HG03558 (cell line): ENCODE data around the gene MED27.
"Not testable (repeated sequence)": the region's sequence is repeated elsewhere in the genome, so short reads cannot be mapped to it uniquely, and the experiment has no call there.

Experiments used
- ATAC-seq: cut with Tn5 transposase; IDR thresholded peaks from one replicate; pipeline ENCODE4 v1.9.1; 2021; ENCODE audit warnings: moderate number of reproducible peaks; ENCODE audit not compliant: unreplicated experiment; ENCODE audit errors: extremely low read depth

The MED27 gene

DNA sequence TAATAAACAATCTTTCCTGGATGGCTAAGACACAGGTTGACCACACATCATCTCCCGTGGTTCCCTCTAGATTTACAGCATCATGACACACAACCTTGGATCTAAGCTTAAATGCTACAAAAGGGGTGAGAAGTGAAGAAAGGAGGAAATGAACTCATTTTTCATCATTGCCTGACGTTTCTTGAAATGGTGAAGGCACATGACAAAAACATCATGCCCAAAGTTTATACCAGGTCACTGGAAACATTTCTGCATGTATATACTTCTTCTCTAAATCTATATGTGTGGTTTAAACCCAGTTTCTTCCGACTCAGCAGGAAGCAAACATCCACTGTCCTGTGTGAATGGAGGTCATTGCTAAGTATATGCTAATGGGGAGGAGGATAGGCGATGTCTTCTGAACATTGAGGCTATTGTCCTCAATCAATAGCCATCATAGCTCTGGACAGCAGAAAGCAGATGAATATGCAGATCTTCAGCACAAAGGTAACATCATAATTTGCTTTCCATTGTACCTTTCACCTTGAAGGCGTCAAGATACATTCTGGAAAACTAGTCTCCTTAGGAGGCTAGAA is 137.4 kb downstream of the MED27 start:
- no peak for ATAC-seq

DNA sequence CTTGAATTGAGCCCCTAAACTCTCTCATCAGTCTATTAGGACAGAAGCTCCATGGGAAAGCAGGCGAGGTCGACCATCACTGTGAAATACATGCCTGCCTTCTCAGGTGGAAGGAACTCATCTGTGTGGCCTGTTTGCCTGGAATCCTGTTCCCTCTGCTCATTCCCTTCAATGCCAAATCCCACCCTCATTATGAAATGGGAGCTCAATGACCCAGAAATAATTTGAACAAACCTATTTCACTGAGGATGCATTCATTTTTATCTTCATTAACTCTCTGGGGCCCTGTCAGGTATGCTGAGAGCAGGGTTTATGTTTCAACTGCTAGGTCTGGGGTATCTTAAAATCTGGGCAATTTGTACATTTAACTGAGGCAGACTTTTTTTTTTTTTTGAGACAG is 142.2 kb downstream of the MED27 start:
- ATAC-seq = no peak

DNA sequence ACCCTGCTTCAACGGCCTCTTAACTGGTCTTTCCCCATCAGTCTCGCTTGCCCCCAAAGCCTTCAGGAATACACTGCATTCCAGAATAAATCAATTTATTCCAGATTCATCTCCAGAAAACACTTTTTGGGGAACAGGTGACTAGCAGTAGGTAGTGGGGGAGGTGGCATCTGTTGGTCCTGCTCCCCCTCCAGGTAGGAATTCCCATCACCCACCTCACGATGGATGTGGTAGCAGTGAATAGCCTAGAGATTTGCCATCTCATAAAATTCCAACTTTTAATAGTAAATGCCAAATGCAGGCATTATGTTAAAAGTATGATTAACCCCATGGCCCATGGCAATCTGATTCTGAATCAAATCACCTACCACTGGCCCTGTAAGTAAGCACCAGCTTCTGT is 142.7 kb downstream of the MED27 start:
- ATAC-seq = no peak

DNA sequence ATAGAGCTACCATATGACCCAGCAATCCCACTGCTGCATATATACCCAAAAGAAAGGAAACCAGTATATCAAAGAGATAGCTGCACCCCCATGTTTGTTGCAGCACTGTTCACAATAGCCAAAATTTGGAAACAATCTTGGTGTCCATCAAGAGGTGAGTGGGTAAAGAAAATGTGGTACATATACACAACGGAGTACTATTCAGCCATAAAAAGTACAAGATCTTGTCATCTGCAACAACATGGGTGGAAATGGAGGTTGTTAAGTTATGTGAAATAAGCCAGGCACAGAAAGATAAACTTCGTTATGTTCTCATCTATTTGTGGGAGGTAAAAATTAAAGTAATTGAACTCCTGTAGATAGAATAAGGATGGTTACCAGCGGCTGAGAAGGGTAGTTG is 145.0 kb downstream of the MED27 start:
- ATAC-seq = no peak

DNA sequence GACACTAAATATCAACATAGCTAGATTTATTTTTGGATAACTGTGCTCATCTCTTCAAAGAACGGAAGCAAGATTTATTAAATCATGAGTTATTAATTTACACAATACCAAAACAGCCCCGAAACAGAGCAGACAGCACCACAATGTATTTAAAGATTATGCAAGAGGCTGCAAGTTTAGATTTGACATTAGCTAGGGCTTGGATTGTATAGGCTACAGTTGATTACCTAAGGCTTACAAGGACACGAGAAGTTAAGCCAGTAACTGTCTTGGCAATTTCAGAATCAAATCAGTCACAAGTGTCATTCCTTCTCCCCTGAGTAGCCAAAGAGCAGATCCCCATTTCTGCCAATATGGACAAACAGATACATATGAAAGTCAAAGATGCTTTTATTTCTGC is 152.6 kb downstream of the MED27 start:
- ATAC-seq = no peak

DNA sequence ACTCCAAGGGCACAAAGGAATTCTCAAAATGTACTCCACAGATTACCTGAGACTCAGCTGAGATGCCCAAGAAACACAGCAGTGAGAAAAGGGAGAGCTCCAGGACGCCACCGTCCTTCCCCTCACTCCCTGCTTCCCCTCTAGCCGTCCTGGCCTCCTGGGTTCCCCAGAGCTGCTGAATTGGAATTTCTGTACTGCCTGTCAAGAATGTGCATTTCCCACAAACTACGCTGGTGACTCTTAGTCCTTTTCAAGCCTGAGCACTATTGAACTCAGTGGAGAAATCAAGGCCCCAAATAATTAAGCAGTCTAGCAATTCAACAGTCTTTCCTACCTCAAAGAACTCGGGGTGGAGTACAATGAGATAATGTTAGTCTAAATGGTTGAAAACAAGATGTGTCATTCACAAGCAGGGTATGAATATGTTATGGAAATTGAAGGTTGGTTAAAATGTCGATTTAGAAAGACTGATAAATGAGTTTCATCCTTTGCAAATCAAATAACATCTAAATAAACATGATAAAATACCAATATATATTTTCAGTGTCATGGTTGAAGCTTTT is 153.2 kb downstream of the MED27 start:
- ATAC-seq = no peak

DNA sequence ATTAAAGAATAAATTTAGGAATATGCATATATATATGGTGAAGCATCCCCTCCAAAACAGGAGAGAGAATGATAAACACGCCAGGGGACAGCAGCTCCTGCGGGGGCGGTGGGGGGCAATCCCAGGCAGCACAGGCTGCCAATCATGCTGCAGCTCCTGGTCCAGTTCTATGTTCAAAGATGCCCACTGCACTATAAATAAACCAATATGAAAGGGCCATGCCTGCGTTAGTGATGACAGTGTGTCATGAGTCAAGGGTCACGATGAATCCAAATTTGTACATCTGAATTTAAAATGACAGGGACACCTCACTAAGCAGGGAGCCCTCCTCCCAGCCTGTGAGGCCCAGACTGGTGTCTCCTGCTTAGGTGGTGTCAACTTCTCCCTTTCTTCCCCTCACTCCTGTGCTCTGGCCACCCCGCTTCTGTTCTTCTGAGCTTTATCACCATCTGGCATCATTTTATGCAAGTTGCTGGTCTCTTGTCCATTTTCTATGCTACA is 153.9 kb downstream of the MED27 start:
- ATAC-seq = no peak

DNA sequence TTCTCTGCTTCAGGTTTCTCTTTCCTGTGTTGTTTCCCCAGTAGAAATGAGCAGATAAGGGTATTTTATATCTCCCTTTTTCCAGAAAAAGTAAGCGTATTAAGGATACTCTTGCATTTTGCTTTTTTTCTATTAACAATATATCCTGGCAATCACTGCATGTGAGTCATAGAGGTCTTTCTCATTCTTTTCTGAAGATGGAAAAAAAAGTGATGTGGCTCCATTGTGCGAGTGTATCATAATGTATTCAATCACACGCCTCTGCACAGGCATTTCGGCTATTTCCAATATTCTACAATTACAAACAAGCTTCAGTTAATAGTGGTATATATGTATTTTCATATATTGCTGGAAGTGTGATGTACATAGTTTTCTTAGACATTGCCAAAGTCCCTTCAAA is 155.9 kb downstream of the MED27 start:
- ATAC-seq = no peak

DNA sequence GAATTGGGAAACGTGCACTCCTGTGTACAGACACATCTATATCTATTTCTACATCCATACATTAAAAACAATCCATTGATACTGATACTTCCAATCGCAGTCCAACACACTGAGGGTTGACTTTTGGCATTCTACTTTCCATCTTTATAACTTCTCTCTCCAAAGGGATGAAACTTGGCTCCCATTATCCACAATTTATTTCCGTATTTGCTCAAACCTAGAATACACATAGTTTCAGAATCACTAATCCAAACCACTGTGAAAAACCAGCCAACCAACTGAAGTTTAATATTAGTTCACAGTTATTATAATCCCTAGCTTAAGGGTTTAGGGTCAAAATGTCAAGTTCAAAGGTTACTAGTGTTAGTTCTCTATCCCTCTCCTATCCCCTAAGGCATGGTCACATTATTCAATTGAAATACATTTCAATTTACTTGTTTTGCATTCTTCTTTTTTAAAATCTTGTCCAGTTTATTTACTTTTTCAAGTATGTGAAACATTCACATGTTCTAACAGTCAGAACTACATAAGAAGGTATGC is 156.5 kb downstream of the MED27 start:
- no peak for ATAC-seq

DNA sequence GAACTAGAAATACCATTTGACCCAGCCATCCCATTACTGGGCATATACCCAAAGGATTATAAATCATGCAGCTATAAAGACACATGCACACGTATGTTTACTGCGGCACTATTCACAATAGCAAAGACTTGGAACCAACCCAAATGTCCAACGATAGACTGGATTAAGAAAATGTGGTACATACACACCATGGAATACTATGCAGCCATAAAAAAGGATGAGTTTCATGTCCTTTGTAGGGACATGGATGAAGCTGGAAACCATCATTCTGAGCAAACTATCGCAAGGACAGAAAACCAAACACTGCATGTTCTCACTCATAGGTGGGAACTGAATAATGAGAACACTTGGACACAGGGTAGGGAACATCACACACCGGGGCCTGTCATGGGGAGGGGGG is 158.0 kb downstream of the MED27 start:
- not testable (repeated sequence) for ATAC-seq

DNA sequence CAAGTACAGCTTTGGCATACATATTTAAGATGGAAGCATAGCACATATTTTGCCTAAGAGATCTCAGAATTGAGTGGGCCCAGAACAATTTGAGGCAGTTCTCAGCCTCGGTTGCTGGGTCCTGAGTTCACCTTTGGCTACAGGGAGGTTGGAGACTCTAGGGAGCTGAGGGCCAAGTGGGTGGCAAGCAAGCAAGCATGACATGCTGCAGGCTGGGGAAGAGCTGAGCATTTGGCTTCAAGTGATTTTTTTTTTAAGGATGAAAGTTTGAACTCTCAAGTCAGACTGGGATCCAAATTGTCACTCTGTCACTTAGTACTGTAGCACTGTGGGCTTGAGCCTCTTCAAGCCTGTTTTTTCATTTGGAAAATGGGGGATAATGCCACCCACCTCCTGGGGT is 160.5 kb downstream of the MED27 start:
- no peak for ATAC-seq

DNA sequence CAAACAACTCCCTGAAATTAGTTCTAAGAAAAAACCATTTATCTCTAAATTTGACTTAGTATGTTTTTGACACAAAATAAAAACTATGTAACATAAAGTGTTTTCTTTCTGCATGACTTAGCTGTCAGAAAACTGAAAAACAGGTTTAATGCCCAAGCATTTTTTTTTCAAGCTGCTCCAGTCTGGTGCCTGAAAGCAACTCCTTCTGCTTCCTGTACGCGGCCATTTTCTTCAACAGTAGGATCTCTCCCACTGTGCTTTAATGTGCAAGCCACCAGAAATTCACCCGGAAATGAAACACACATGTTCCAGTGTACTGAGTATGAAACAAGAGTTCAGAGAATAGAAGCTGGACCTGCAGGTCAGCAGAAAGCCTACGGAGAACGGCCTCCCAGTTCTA is 161.2 kb downstream of the MED27 start:
- ATAC-seq = no peak

DNA sequence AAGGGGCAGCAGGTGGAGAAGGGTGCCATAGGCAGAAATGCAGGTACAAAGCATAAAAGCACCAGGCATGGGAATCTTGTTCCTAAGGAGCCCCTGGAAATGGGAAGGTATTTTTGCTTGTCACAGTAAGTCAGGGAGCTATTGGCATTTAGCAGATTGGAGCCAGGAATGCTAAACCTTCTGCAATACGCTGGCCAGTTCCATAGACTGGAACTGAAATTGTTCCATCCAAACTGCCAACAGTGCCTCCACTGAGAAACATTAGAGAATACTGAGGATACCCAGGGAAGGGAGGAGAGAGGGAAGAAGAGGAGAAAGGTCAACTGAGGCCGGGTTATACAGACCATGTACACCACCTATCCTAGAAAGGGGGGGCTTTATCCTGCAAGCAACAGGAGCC is 162.7 kb downstream of the MED27 start:
- no peak for ATAC-seq

DNA sequence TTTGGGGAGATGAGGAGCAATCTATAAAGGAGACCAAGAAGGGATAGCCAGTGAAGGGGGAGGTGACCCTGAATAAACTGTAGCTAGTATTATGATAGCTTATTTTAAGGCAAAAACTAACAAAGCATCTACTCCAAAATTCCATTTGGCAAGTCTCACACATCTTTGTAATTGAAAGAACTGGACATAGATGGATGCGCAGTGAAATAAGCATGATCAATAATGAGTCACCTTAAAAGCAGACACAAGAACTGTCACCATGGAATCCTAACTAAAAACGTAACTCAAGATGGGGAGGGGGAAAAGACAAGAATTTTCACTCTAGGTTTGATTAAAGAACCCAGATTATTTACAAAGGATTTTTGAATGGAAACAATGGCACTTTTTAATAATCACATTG is 164.5 kb downstream of the MED27 start:
- no peak for ATAC-seq

DNA sequence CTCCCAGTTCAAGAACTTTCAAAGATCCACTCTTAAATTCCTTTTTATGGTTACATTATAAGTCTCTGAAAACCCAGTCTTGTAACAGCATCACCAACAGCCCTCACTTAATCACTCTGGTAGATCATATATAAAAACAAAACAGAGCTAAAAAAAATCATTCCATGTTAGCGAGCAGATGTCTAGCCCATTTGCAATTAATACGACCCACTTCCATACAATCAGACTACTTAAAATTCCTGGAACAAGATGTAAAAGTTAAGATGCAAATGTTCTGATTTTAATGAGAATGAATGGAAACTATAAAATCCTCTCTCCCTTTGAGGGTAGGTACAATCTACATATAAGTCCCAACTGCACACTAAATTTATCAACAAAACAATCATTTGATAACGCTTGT is 167.0 kb downstream of the MED27 start:
- no peak for ATAC-seq

DNA sequence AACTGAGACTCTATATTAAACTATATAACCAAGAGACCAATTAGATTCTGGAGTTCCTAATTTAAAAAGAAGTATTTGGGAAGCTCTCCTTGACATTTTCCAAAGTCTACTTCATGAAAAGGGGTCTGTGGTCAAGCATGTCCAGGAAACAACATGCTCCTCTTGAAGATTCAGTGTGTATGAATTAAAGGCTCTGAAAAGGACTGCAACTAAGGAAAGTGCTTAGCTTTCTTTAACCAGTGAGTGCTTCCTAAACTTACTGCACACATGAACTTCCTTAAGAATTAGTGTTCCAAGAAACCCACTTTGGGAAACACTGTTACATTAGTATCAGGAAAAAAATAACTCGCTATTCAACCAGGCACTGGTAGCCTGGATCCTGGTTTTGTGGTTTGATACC is 167.6 kb downstream of the MED27 start:
- ATAC-seq = no peak

DNA sequence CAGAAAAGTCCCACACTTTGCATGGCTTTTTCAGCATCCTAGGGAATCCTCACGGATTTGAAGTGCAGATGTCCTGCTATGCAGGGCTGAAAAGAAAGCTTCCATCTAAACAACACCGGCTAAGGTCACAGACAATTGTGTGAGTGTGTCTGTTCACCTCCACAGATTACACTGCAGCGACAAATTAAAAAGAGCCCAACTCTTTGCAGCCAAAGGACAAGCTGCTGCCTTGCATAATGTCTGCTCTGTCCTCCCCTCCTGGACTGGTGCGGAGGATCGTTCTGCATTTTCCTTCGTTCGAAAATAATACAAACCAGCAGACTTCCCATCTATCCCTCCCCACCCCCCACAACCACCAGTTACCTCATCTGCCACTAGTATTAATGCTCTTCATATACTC is 169.1 kb downstream of the MED27 start:
- no peak for ATAC-seq

DNA sequence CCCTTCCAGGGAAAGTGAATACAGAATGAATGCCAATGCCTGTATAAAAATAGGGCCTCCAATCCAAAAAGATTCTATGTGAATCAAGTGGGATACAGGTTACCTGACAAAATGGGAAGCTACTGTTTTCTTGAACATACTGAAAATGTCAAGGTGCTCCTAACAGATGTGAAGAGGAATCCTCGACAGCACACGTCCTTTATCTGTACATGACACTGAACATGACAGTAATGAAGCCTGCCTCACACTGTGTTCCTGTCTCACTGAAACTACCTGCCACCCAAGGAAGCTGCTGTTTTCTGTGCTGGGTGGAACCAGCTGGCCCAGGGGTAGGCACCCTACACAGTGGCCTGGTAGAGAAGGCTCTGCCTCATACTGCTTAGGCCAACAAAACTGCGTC is 174.5 kb downstream of the MED27 start:
- no peak for ATAC-seq

DNA sequence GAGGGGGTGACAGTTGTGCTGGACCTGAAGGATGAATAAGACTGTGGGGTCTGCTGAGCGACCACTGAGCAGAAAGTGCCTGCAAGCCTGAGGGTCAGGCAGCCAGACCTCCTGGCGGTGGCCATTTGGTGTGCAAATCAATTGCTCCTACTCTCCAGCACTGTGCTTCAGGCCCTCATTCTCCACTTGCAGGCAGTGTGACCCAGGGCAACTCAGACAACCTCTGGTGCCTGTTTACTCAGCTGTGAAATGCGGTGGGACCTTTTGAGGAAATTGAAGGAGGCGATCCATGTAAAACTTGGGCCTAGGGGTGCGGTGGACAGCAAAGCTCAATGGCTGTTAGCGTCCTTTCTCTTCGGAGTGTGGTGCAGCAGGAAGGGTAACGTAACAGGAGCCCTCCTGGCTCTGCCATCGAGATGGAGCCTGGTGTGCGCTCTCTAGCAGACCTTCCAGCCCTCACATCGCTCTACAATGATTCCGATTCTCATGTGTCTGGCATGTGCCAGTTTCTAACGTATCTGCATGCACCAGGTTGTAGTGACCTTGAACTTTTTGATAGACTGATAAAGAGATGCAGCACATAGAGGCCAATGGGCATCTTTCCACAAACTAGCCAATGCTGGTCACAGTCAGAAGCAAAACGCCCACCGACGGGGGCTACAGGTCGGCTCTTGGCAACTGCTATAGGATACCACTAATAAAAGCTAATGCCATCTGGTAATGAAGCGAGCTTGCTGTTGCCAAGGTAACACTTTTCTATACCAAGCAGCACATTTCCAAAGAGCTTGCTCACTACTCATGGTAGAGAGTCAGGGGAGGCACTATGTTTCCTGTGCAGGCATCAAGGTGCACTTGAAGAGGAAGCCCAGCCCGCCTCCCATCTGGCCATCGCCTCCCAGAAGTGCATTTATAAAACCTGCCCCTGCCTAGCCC is 180.1 kb downstream of the MED27 start:
- ATAC-seq = no peak

DNA sequence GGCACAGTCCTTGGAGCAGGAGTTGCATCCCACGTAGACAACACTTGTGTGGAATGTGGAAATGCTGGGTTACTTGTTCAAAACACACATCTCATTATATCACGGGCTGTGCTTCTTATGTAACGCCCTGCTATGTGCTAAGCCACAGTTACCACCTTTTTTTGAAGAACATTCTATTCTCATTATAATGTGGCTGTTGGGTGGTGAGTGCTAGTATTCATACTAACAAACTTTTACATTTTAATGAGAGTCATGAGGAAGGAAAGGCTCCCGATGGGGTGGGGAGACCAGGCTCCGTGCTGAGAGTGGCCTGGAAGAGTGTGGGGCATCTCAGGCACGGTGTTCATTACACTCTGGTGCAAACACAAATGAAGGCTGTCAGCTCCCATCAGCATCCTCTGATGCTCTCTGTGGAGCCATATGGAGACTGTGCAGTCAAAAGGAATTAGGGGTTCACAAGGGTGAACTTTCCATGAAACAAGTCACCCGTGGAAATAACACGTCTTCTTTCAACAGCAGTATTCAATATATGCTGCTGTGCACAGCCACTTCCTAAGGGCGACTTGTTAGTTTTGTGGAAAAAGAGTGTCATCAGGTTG is 186.7 kb downstream of the MED27 start:
- no peak for ATAC-seq

DNA sequence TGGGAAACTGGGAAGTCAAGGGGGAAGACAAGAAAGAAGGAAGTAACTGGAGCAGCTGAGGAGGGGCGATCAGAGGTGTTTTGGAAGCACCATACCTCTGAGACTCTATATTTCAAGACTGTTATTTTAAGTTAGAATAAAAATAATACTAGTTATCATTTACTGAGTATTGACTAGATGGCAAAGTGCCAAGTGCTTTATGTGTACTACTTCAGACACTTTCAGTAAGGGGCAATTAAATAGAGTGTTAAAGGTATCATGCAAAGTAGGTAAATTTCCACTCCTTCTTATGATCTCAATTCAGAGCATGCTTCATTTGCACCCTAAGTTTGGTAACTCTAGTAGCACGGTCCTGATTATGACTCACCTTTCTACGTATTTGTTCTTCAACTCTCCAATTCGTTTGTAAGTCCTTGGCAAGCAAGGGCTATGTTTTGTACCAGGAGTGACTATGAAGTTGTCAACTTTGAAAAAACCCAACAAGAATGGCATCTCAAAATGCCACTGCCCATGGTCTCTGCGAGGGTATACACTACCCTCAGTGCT is 187.4 kb downstream of the MED27 start:
- ATAC-seq = no peak
